Measurements from ENCODE around the gene QSOX2. TPM values are rescaled to one million over a fixed set of nuclear protein-coding genes. Genes with fewer than 3 reads are reported as not detected.

The QSOX2 gene
- total RNA-seq, 1 experiment from 2014 or later = 40.0 TPM

DNA sequence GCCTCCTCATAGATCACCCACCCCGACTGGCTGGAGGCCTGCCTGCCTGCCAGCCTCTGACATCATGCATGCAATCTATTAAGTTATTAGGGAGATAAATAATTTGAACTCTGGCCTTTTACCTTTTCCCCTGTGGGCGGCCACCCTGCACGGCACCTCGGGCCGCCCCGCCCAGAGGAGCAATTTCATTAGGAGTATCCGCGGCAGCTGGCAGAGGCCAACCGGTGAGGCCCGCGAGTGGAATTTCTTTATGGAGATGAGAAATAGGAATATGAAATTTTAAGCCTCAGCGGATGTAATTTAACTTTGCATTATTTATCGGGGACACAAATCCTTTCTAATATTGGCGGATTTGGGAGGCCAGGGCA is 63.2 kb downstream of the QSOX2 start:
- no peak for ATAC-seq
- no peaks in the 10 kb centered on the region for H3K27me3 ChIP-seq (ENCODE audit: control insufficient read depth, insufficient read depth, low read length)

GRCh38 chr9:136181784-136182419 is 63.7 kb downstream of the QSOX2 start:
- TF ChIP-seq, protein P1, sequence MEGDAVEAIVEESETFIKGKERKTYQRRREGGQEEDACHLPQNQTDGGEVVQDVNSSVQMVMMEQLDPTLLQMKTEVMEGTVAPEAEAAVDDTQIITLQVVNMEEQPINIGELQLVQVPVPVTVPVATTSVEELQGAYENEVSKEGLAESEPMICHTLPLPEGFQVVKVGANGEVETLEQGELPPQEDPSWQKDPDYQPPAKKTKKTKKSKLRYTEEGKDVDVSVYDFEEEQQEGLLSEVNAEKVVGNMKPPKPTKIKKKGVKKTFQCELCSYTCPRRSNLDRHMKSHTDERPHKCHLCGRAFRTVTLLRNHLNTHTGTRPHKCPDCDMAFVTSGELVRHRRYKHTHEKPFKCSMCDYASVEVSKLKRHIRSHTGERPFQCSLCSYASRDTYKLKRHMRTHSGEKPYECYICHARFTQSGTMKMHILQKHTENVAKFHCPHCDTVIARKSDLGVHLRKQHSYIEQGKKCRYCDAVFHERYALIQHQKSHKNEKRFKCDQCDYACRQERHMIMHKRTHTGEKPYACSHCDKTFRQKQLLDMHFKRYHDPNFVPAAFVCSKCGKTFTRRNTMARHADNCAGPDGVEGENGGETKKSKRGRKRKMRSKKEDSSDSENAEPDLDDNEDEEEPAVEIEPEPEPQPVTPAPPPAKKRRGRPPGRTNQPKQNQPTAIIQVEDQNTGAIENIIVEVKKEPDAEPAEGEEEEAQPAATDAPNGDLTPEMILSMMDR (IDR thresholded peaks at IDR 0.05) = no peak
- POLR2A ChIA-PET = no interaction called here
- ATAC-seq (no peak), DNase-seq (ENCODE audit: low read depth, low spot score) (no peak)
- BruUV-seq (replicated peaks) = no TSS peak
- Histone ChIP-seq H3K4me1 (ENCODE audit: control insufficient read depth, insufficient read depth, low read length) (no peaks in the 10 kb centered on the region; the same call in 1 of the 2 replicates), H3K27me3 (ENCODE audit: control insufficient read depth, insufficient read depth, low read length) (no peaks in the 10 kb centered on the region), H3K36me3 (ENCODE audit: control insufficient read depth, insufficient read depth, low read length) (no peaks in the 10 kb centered on the region), H3K27ac (ENCODE audit: low read length) (no peak overlapping the region), H3K4me3 (ENCODE audit: low read depth in 2 of 2, low read length in 2 of 2) (no peak overlapping the region), H3K9me3 (ENCODE audit: control insufficient read depth, insufficient read depth, low read depth, low read length) (no peaks in the 10 kb centered on the region)
- CTCF ChIA-PET = no interaction called here
- in situ Hi-C loops (cut with HindIII; ENCODE audit: low pct_unique_long_range_greater_than_20kb, low sequenced_read_pairs) = no loop called here
- intact Hi-C loops (cut with micrococcal nuclease; ENCODE audit: unreplicated experiment) = no loop called here

More for the DNA sequence above, 63.2 kb downstream of the QSOX2 start:
- ChIA-PET POLR2A (no interaction called here), CTCF (no interaction called here)
- no TSS peak for BruUV-seq (replicated peaks)
- Histone ChIP-seq H3K4me3 (ENCODE audit: low read depth in 2 of 2, low read length in 2 of 2) (no peak overlapping the region), H3K27ac (ENCODE audit: low read length) (no peak overlapping the region), H3K36me3 (ENCODE audit: control insufficient read depth, insufficient read depth, low read length) (no peaks in the 10 kb centered on the region), H3K9me3 (ENCODE audit: control insufficient read depth, insufficient read depth, low read depth, low read length) (no peaks in the 10 kb centered on the region), H3K4me1 (ENCODE audit: control insufficient read depth, insufficient read depth, low read length) (no peaks in the 10 kb centered on the region; the same call in 1 of the 2 replicates)
- in situ Hi-C loops (cut with HindIII; ENCODE audit: low pct_unique_long_range_greater_than_20kb, low sequenced_read_pairs) (no loop called here), intact Hi-C loops (cut with micrococcal nuclease; ENCODE audit: unreplicated experiment) (no loop called here)
- DNase-seq (ENCODE audit: low read depth, low spot score) = no peak
- TF ChIP-seq, protein P2, sequence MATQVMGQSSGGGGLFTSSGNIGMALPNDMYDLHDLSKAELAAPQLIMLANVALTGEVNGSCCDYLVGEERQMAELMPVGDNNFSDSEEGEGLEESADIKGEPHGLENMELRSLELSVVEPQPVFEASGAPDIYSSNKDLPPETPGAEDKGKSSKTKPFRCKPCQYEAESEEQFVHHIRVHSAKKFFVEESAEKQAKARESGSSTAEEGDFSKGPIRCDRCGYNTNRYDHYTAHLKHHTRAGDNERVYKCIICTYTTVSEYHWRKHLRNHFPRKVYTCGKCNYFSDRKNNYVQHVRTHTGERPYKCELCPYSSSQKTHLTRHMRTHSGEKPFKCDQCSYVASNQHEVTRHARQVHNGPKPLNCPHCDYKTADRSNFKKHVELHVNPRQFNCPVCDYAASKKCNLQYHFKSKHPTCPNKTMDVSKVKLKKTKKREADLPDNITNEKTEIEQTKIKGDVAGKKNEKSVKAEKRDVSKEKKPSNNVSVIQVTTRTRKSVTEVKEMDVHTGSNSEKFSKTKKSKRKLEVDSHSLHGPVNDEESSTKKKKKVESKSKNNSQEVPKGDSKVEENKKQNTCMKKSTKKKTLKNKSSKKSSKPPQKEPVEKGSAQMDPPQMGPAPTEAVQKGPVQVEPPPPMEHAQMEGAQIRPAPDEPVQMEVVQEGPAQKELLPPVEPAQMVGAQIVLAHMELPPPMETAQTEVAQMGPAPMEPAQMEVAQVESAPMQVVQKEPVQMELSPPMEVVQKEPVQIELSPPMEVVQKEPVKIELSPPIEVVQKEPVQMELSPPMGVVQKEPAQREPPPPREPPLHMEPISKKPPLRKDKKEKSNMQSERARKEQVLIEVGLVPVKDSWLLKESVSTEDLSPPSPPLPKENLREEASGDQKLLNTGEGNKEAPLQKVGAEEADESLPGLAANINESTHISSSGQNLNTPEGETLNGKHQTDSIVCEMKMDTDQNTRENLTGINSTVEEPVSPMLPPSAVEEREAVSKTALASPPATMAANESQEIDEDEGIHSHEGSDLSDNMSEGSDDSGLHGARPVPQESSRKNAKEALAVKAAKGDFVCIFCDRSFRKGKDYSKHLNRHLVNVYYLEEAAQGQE (IDR thresholded peaks at IDR 0.05; ENCODE audit: insufficient read depth in 1 of 2, low read depth in 2 of 2, low read length in 1 of 2) = no peak
- no peak for TF ChIP-seq SIN3A (IDR thresholded peaks at IDR 0.05; ENCODE audit: borderline replicate concordance, insufficient read depth, low read depth, low read length)
- TF ChIP-seq, protein P1 (IDR thresholded peaks at IDR 0.05) = no peak
- no peak for TF ChIP-seq TCF7L2 (IDR thresholded peaks at IDR 0.05; ENCODE audit: low read depth, low read length)
- TF ChIP-seq POLR2AphosphoS5 (IDR thresholded peaks at IDR 0.05; ENCODE audit: low read depth, low read length) = no peak

Measured in Panc1 (cell line).